ENCODE data around the gene CCDC190. TPM values are rescaled to one million over a fixed set of nuclear protein-coding genes. Genes with fewer than 3 reads are reported as not detected.

CCDC190 gene
- polyA plus RNA-seq, 1 of the 3 experiments (the other 2 are of a cell fraction), result 0.21 TPM

- no peak for TF ChIP-seq REST (IDR thresholded peaks at IDR 0.05; ENCODE audit: low read depth, low read length)
- TF ChIP-seq JUND (IDR thresholded peaks at IDR 0.05), result no peak
- no peak for TF ChIP-seq NFIC (IDR thresholded peaks at IDR 0.05; ENCODE audit: borderline replicate concordance)
- no peak for TF ChIP-seq SMC3 (IDR thresholded peaks at IDR 0.05; ENCODE audit: low read depth, low read length)
Observed at GRCh38 chr1:162846256-162847212, 14.4 kb downstream of the CCDC190 start (continued).

- H3K27ac ChIP-seq (ENCODE audit: low read depth in 2 of 2, low read length in 1 of 2), result peak overlapping the region in 1 of 2 experiments; percentile 64; a peak in 2 of 4 replicates
- POLR2A ChIA-PET, result no interaction called here
- H4K20me1 ChIP-seq (ENCODE audit: insufficient read depth), result no peaks in the 10 kb centered on the region
- H3K9me2 ChIP-seq, result no peaks in the 10 kb centered on the region
- 94% methylated on average over 1 of the region's 1 CpG for WGBS (ENCODE audit: low lambda C conversion rate)
- DNase-seq, result no peak
- H3K36me3 ChIP-seq (replicated peaks in 1 of 2; ENCODE audit: control insufficient read depth in 1 of 2, insufficient read depth in 2 of 2, low read length in 1 of 2), result no peaks in the 10 kb centered on the region
- H3K4me3 ChIP-seq (ENCODE audit: low read depth in 2 of 2, low read length in 1 of 2), result no peak overlapping the region
- peaks cover 10% of the 10 kb centered on the region for H3F3A ChIP-seq (replicated peaks; ENCODE audit: insufficient read depth)
- no peak overlapping the region for H3K9ac ChIP-seq
- H3K4me1 ChIP-seq (ENCODE audit: control insufficient read depth in 1 of 2, insufficient read depth in 2 of 2, low read depth in 1 of 2, low read length in 1 of 2), result peaks cover 14 to 31% of the 10 kb centered on the region in 2 experiments
- no peaks in the 10 kb centered on the region for H3K27me3 ChIP-seq (ENCODE audit: insufficient read depth)
- no peak overlapping the region for H2AFZ ChIP-seq (ENCODE audit: low read depth)
- no peaks in the 10 kb centered on the region for H3K79me2 ChIP-seq (ENCODE audit: insufficient read depth)
- CTCF ChIA-PET, result interaction anchor here (6.5 kb wide), 1 partner anchor 471 kb away, joined by 85 read pairs; no protein-coding TSS in a partner anchor
- no peak overlapping the region for H3K4me2 ChIP-seq
- H3K9me3 ChIP-seq, result 0 out of 2 replicates have a peak, but pooled peaks cover 2% of the 10 kb centered on the region
- TF ChIP-seq REST (IDR thresholded peaks at IDR 0.05; ENCODE audit: low read depth, low read length), result no peak
- TF ChIP-seq JUND (IDR thresholded peaks at IDR 0.05), result no peak
- no peak for TF ChIP-seq FOXJ3 (CRISPR knock-in tag; IDR thresholded peaks at IDR 0.05)
- TF ChIP-seq CTCF (IDR thresholded peaks at IDR 0.05), result no peak
- TF ChIP-seq TEAD4 (IDR thresholded peaks at IDR 0.05; ENCODE audit: borderline replicate concordance, insufficient read depth), result no peak
- TF ChIP-seq SIN3A (IDR thresholded peaks at IDR 0.05; ENCODE audit: borderline replicate concordance, low read depth, low read length), result no peak
- no peak for TF ChIP-seq POLR2AphosphoS5 (IDR thresholded peaks at IDR 0.05; ENCODE audit: low read depth, low read length)
- TF ChIP-seq ZBTB33 (IDR thresholded peaks at IDR 0.05; ENCODE audit: borderline replicate concordance, low read depth), result no peak
- TF ChIP-seq GATA2 (CRISPR knock-in tag; IDR thresholded peaks at IDR 0.05), result no peak
- TF ChIP-seq TCF12 (IDR thresholded peaks at IDR 0.05), result no peak
- no peak for TF ChIP-seq FOSL2 (IDR thresholded peaks at IDR 0.05; ENCODE audit: borderline replicate concordance, low read depth)
- TF ChIP-seq IRF3 (IDR thresholded peaks at IDR 0.05; ENCODE audit: low read depth, low read length), result no peak
- no peak for TF ChIP-seq RFX5 (IDR thresholded peaks at IDR 0.05; ENCODE audit: low read length)
- TF ChIP-seq MXI1 (IDR thresholded peaks at IDR 0.05; ENCODE audit: low read depth, low read length), result no peak
Observed at GRCh38 chr1:162844153-162844552, 16.8 kb downstream of the CCDC190 start.

All from SK-N-SH (cell line).